ENCODE data around the gene NPHP1.
"Not testable (repeated sequence)": the region's sequence is repeated elsewhere in the genome, so short reads cannot be mapped to it uniquely, and the experiment has no call there.

DNA sequence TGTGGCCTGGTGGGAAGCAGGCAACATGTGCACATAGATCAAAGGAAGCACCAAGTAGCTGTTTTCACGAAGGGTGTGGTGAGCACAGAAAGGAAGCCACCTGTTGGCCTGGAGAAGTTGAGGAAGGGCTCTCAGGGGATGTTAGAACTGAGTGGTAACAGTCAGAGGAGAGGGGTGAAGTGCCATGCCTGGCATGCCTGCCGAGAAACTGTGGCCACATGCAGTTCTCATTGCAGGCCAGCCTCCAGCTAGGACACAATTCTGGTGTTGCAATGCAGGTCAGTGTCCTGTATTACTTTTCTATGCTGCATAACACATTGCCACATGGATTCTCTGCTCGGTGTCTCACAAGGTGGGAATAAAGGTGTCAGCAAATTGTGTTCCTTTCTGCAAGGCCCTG, 38.5 kb upstream of the NPHP1 start:
- TF ChIP-seq, protein P1, sequence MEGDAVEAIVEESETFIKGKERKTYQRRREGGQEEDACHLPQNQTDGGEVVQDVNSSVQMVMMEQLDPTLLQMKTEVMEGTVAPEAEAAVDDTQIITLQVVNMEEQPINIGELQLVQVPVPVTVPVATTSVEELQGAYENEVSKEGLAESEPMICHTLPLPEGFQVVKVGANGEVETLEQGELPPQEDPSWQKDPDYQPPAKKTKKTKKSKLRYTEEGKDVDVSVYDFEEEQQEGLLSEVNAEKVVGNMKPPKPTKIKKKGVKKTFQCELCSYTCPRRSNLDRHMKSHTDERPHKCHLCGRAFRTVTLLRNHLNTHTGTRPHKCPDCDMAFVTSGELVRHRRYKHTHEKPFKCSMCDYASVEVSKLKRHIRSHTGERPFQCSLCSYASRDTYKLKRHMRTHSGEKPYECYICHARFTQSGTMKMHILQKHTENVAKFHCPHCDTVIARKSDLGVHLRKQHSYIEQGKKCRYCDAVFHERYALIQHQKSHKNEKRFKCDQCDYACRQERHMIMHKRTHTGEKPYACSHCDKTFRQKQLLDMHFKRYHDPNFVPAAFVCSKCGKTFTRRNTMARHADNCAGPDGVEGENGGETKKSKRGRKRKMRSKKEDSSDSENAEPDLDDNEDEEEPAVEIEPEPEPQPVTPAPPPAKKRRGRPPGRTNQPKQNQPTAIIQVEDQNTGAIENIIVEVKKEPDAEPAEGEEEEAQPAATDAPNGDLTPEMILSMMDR (IDR thresholded peaks at IDR 0.05), result not testable (repeated sequence)
- TF ChIP-seq POLR2A (IDR thresholded peaks at IDR 0.05), result not testable (repeated sequence)
